Peyer's patch (tissue), 4 donors: Measurements from ENCODE around the gene EDC4.

Experiments used
- CTCF ChIP-seq, 6 experiments: fragments of 450-650 bp in 4 of 6; fragments of 200-600 bp in 2 of 6; sonication (generic) in 1 of 6; IDR thresholded peaks; one replicate each; pipeline ENCODE4 v1.5.1; 2017 to 2019; ENCODE audit warnings: antibody characterized with exemption in 6 of 6, mild to moderate bottlenecking in 3 of 6, moderate library complexity in 1 of 6
- POLR2A ChIP-seq, 2 donors: fragments of 450-650 bp; IDR thresholded peaks; one replicate each; pipeline ENCODE4 v1.5.1; 2017; ENCODE audit warnings: antibody characterized with exemption in 2 of 2, mild to moderate bottlenecking in 2 of 2, moderate library complexity in 2 of 2

- TF ChIP-seq POLR2A (IDR thresholded peaks at IDR 0.05) (no peak), CTCF (IDR thresholded peaks at IDR 0.05) (no peak)
Observed at GRCh38 chr16:67825906-67826305, 46.9 kb upstream of the EDC4 start.
